Panc1 (cell line): ENCODE data around the gene UVSSA. TPM values are rescaled to one million over a fixed set of nuclear protein-coding genes. Genes with fewer than 3 reads are reported as not detected.

Experiments used
- ATAC-seq: fragments of 200-7000 bp; cut with Tn5 transposase; 2 replicates; pipeline ENCODE4 v1.9.1; 2020; ENCODE audit warnings: mild to moderate bottlenecking, moderate library complexity
- BruUV-seq: library from RNA; stranded (reverse); fragments of 400-500 nt; replicated peaks from 2 replicates; lab custom pipeline; 2021; lab: Mats Ljungman, UMichigan
- CTCF ChIA-PET: fragments of 300-600 bp; sonication (Branson Sonifier 250); formaldehyde crosslinking; loops from one replicate; lab custom pipeline; 2022; ENCODE audit warnings: antibody characterized with exemption; lab: Charles Lee
- POLR2A ChIA-PET: fragments of 300-600 bp; sonication (Branson Sonifier 250); formaldehyde crosslinking; loops from one replicate; lab custom pipeline; 2022; ENCODE audit warnings: antibody characterized with exemption; lab: Charles Lee
- DNase-seq: peaks from one replicate; pipeline ENCODE4 v3.0.0-alpha.2; 2010; ENCODE audit warnings: low read depth, low spot score
- H3K27ac ChIP-seq: 2 replicates; pipeline ENCODE4 v1.5.1; 2011; ENCODE audit warnings: mild to moderate bottlenecking, low read length, inconsistent platforms
- H3K27me3 ChIP-seq: fragments of 200-500 bp; sonication (Bioruptor generic); 2 replicates; pipeline ENCODE4 v1.6.0; 2014; ENCODE audit warnings: low read length, inconsistent platforms; ENCODE audit not compliant: control insufficient read depth, insufficient read depth
- H3K36me3 ChIP-seq: fragments of 200-500 bp; sonication (Bioruptor generic); 2 replicates; pipeline ENCODE4 v1.5.1; 2014; ENCODE audit warnings: inconsistent platforms, mild to moderate bottlenecking, low read length, moderate library complexity; ENCODE audit not compliant: control insufficient read depth, insufficient read depth
- H3K4me1 ChIP-seq: 2 replicates; pipeline ENCODE4 v1.5.1; 2011; ENCODE audit warnings: inconsistent platforms, mild to moderate bottlenecking, low read length, moderate library complexity; ENCODE audit not compliant: control insufficient read depth, insufficient read depth
- H3K4me3 ChIP-seq, 2 experiments: 2 replicates each; pipeline ENCODE4 v1.5.1; 2011 to 2012; ENCODE audit warnings: low read depth in 2 of 2, low read length in 2 of 2, mild to moderate bottlenecking in 2 of 2, inconsistent platforms in 1 of 2, moderate library complexity in 1 of 2
- H3K9me3 ChIP-seq: fragments of 200-500 bp; sonication (Bioruptor generic); 2 replicates; pipeline ENCODE4 v1.5.1; 2014; ENCODE audit warnings: low read depth, mild to moderate bottlenecking, inconsistent platforms, low read length, moderate library complexity; ENCODE audit not compliant: control insufficient read depth, insufficient read depth
- POLR2AphosphoS5 ChIP-seq: IDR thresholded peaks from 2 replicates; pipeline ENCODE4 v1.6.1; 2012; ENCODE audit warnings: mild to moderate bottlenecking, low read depth, low read length, moderate library complexity
- SIN3A ChIP-seq: IDR thresholded peaks from 2 replicates; pipeline ENCODE4 v1.6.1; 2012; ENCODE audit warnings: low read depth, mild to moderate bottlenecking, low read length, moderate library complexity, borderline replicate concordance; ENCODE audit not compliant: insufficient read depth
- TCF7L2 ChIP-seq: IDR thresholded peaks from 2 replicates; pipeline ENCODE4 v1.6.1; 2011; ENCODE audit warnings: mild to moderate bottlenecking, low read depth, low read length, inconsistent platforms
- in situ Hi-C: cut with HindIII; loops from 2 replicates; pipeline ENCODE4 v1.10.0; 2016; ENCODE audit warnings: low sequenced_read_pairs, low pct_unique_long_range_greater_than_20kb
- intact Hi-C: fragments of 100-400 bp; cut with micrococcal nuclease; formaldehyde crosslinking; loops from one replicate; pipeline ENCODE4 v1.10.0; 2022; ENCODE audit not compliant: unreplicated experiment
- total RNA-seq: library from RNA; stranded (reverse); gene quantifications from one replicate; pipeline ENCODE4 v1.2.1, GENCODE V29; 2021; ENCODE audit not compliant: unreplicated experiment
- TF ChIP-seq, protein P1 (sequence below): fragments of 450-650 bp; IDR thresholded peaks from 2 replicates; pipeline ENCODE4 v1.5.1; 2017; ENCODE audit warnings: mild to moderate bottlenecking
- TF ChIP-seq, protein P2 (sequence below), 2 experiments: IDR thresholded peaks; 2 replicates each; pipeline ENCODE4 v1.6.1; 2011 to 2012; ENCODE audit warnings: low read depth in 2 of 2, control low read depth in 1 of 2, low read length in 1 of 2, mild to moderate bottlenecking in 1 of 2, moderate library complexity in 1 of 2; ENCODE audit not compliant: insufficient read depth in 1 of 2

Gene UVSSA
- total RNA-seq, 1 experiment from 2014 or later = 23.4 TPM

DNA sequence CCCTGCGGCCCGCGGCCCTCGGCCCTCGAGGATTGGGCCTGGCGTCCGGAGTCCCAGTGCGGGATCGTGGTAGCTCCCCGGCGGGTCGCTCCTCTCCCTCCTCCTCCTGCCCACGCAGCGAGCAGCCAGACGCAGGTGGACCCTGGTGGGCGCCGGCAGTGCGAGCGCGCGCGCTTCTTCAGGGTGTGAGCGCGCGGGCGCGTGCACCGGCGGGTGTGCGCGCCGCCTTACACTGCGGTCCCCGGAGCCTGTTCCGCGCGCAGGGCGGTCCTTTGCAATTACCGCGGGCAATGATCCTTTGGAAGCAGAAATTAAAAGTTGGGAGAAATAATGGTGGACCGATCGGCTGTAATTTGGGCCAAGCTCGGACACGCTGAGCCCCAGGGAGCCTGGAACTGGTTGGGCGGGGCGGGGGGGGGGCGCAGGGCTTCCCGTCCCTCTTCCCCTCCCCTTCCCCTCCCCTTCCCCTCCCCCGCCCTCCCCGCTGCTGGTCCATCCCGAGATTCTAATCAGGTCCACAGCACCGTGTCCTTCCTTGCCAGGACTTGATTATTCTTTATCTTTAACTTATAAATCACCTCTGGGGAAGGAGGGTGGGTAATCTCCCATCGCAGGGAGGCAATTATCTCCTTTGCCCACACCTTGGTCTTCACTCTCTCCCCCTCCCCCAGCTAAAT is 60.8 kb downstream of the UVSSA start:
- Histone ChIP-seq H3K4me3 (no peak overlapping the region), H3K9me3 (no peaks in the 10 kb centered on the region), H3K27ac (no peak overlapping the region), H3K27me3 (no peaks in the 10 kb centered on the region), H3K4me1 (no peaks in the 10 kb centered on the region), H3K36me3 (no peaks in the 10 kb centered on the region)
- in situ Hi-C loops = no loop called here
- ChIA-PET POLR2A (no interaction called here), CTCF (no interaction called here)
- intact Hi-C loops = no loop called here
- no TSS peak for BruUV-seq
- DNase-seq = no peak
- TF ChIP-seq SIN3A = no peak
- TF ChIP-seq, protein P1, sequence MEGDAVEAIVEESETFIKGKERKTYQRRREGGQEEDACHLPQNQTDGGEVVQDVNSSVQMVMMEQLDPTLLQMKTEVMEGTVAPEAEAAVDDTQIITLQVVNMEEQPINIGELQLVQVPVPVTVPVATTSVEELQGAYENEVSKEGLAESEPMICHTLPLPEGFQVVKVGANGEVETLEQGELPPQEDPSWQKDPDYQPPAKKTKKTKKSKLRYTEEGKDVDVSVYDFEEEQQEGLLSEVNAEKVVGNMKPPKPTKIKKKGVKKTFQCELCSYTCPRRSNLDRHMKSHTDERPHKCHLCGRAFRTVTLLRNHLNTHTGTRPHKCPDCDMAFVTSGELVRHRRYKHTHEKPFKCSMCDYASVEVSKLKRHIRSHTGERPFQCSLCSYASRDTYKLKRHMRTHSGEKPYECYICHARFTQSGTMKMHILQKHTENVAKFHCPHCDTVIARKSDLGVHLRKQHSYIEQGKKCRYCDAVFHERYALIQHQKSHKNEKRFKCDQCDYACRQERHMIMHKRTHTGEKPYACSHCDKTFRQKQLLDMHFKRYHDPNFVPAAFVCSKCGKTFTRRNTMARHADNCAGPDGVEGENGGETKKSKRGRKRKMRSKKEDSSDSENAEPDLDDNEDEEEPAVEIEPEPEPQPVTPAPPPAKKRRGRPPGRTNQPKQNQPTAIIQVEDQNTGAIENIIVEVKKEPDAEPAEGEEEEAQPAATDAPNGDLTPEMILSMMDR = no peak
- TF ChIP-seq POLR2AphosphoS5 = no peak
- no peak for TF ChIP-seq TCF7L2
- no peak for ATAC-seq

DNA sequence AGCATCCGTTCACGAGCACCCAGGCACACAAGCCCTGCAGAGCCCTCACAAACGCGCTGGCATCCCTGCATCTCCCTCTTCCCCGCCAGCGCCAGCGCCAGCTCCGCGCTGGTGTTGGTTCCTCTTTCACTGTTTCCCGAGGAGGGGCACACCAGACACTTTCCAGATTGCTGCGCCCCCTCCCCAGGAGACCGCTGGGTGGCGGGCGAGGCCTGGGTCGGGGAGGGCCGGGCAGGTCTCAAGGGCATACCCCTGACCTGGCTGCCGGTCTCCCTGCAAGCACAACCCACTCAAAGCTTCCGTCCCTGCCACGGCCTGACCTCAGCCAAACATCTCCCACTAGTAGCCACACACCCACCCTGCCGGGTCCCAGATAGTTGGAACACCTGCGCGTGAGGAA is 61.4 kb downstream of the UVSSA start:
- no peaks in the 10 kb centered on the region for H3K36me3 ChIP-seq
- H3K9me3 ChIP-seq = no peaks in the 10 kb centered on the region
- no TSS peak for BruUV-seq
- in situ Hi-C loops (no loop called here), intact Hi-C loops (no loop called here)
- CTCF ChIA-PET = no interaction called here
- DNase-seq (no peak), ATAC-seq (no peak)
- H3K27me3 ChIP-seq = no peaks in the 10 kb centered on the region
- H3K4me1 ChIP-seq = no peaks in the 10 kb centered on the region
- H3K4me3 ChIP-seq = no peak overlapping the region
- H3K27ac ChIP-seq = no peak overlapping the region
- POLR2A ChIA-PET = no interaction called here
- no peak for TF ChIP-seq SIN3A
- no peak for TF ChIP-seq TCF7L2
- no peak for TF ChIP-seq POLR2AphosphoS5
- TF ChIP-seq, protein P2, sequence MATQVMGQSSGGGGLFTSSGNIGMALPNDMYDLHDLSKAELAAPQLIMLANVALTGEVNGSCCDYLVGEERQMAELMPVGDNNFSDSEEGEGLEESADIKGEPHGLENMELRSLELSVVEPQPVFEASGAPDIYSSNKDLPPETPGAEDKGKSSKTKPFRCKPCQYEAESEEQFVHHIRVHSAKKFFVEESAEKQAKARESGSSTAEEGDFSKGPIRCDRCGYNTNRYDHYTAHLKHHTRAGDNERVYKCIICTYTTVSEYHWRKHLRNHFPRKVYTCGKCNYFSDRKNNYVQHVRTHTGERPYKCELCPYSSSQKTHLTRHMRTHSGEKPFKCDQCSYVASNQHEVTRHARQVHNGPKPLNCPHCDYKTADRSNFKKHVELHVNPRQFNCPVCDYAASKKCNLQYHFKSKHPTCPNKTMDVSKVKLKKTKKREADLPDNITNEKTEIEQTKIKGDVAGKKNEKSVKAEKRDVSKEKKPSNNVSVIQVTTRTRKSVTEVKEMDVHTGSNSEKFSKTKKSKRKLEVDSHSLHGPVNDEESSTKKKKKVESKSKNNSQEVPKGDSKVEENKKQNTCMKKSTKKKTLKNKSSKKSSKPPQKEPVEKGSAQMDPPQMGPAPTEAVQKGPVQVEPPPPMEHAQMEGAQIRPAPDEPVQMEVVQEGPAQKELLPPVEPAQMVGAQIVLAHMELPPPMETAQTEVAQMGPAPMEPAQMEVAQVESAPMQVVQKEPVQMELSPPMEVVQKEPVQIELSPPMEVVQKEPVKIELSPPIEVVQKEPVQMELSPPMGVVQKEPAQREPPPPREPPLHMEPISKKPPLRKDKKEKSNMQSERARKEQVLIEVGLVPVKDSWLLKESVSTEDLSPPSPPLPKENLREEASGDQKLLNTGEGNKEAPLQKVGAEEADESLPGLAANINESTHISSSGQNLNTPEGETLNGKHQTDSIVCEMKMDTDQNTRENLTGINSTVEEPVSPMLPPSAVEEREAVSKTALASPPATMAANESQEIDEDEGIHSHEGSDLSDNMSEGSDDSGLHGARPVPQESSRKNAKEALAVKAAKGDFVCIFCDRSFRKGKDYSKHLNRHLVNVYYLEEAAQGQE (IDR thresholded peaks at IDR 0.05; ENCODE audit: insufficient read depth in 1 of 2, low read depth in 2 of 2, low read length in 1 of 2) = no peak
- TF ChIP-seq, protein P1 = no peak
